GM12891 (cell line): ENCODE data around the gene ABCB8.

Experiments used
- DNase-seq: peaks from one replicate; pipeline ENCODE4 v3.0.0; 2011; ENCODE audit warnings: low spot score; ENCODE audit not compliant: insufficient read length
- FAIRE-seq: peaks from 2 replicates; lab custom pipeline; 2011; peaks lifted over from hg19 to GRCh38; lab: Jason Lieb, UNC
- PAX5 ChIP-seq: IDR thresholded peaks from 2 replicates; pipeline ENCODE4 v1.6.1; 2011; ENCODE audit warnings: low read length, moderate library complexity, mild to moderate bottlenecking; ENCODE audit not compliant: insufficient read depth, severe bottlenecking
- POLR2A ChIP-seq: IDR thresholded peaks from 2 replicates; pipeline ENCODE4 v1.6.1; 2011; ENCODE audit warnings: low read depth, low read length, control low read depth
- POLR2AphosphoS5 ChIP-seq: IDR thresholded peaks from 2 replicates; pipeline ENCODE4 v1.6.1; 2011; ENCODE audit warnings: low read depth, low read length, control low read depth
- POU2F2 ChIP-seq: IDR thresholded peaks from 2 replicates; pipeline ENCODE4 v1.6.1; 2011; ENCODE audit warnings: low read depth, mild to moderate bottlenecking, control low read depth, low read length, moderate library complexity
- SPI1 ChIP-seq: IDR thresholded peaks from 2 replicates; pipeline ENCODE4 v1.6.1; 2011; ENCODE audit warnings: low read depth, low read length, control low read depth
- TAF1 ChIP-seq: IDR thresholded peaks from 2 replicates; pipeline ENCODE4 v1.6.1; 2011; ENCODE audit warnings: low read depth, low read length, control low read depth

The ABCB8 gene

DNA sequence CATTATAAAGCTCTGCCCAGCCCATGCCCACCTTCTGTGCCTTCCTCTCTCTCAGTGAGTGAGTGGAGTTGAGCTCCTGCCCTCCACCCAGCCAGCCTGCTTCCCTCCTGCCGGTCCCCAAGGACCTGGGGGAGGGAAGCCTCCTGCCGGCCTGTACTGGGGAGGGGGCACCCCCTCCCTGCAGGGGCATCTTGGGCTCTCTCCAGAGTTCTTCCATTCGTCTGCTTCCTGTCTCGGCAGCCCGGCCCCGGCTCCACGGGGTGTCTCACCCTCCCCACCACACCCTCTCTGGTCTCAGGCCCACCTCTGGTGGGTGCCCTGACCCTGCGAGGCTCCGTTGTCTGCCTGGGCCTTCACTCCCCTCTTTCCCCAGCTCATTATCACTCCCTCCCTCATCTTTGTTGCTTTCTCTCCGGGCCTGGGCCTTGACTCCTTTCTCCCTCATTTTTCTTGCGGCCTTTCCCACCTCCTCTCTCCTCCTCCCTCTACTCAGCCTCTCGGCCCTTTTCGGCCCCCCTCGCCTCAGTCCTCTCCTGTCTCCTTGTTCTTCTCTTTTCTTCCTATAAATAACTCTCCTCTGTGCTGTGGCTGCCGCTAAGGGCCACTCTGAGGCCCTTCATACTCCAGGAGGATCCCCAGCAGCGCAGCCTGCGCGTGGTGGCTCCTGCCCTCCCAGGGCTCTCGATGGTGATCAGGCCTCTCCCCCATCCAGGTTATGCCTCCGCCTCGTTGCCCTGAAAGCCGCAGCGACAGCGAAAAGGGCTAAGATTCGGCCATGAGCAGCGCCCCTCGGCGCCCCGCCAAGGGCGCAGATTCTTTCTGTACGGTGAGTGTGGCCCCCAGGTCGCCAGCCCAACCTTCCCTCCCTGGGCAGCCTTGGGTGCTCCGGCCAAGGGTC lies 33.2 kb downstream of the ABCB8 start:
- FAIRE-seq, result no peak
- no peak for DNase-seq
- TF ChIP-seq POLR2AphosphoS5, result no peak

DNA sequence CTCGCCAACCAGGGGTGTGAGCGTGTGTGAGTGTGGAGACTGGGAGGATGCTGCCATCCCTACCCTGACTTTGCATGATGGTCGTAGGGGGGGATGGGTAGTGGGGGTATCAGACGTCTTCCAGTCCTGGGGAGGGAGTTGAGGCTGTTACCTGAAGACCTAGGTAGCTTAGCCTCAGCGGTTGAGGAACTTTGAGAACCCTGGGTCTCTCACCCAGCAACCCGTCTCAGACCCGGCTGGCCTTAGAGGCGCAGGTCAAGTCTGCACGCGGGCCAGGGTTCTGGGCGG lies 33.8 kb downstream of the ABCB8 start:
- TF ChIP-seq TAF1 (no peak), SPI1 (no peak), POLR2A (no peak), PAX5 (no peak), POLR2AphosphoS5 (no peak), POU2F2 (no peak)
- no peak for FAIRE-seq
- DNase-seq, result no peak

DNA sequence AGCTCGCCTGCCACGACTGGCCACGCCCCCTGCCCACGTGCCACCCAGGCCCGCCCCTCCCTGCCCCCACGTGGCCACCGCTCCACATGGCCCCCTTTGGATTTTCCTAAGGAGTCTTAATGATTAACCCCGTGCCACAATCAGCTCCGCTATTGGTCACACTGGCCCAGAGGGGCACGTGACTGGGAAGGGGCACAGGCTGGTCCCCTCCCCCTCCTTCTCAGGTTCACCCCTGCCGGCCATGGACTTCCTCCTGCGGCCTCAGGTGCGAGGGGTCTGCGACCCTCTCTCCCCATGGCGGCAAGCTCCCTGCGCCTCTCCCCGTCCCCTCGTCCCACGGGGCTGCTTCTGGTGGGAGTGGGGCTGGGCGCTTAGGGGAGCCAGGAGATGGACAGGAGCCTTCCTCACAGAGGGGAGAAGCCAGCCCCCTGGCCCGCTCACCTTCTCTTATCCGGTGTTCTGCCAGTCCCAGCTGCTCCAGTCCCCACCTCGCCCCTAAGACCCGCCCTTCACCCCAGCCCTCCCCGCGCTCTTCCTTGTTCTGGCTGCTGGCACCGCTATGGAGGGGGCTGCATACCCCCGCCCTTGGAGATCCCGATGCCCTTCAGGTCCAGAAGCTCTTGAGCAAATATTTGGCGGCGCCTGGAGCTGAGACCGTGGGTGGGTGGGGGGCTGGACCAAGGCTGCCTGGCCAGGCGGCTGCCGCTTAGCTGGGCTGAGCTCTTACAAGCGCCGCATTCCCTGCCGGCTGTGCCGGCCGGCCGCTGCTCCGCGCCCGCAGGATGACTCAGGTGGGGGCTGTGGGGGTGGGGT lies 34.4 kb downstream of the ABCB8 start:
- FAIRE-seq, result no peak
- TF ChIP-seq POU2F2 (no peak), TAF1 (no peak), PAX5 (no peak), SPI1 (no peak), POLR2AphosphoS5 (no peak), POLR2A (no peak)
- DNase-seq, result no peak

DNA sequence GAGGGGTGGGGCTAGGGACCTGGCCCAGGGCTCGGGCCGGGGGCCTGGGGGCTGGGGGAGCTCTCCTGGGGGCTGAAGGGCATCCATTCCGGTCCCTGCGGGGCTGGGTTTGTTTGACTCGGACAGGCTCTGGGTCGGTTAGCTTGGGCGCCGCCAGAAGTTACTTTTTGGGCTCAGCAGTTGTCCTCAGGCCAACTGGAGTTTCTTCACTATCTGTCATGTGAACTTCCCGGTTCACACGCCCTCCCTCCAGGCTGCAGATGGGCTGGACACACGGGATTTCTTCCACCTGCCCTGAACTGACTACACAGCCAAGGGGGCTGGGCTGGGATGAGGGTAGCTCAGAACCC lies 34.9 kb downstream of the ABCB8 start:
- no peak for DNase-seq
- TF ChIP-seq PAX5 (no peak), POLR2A (no peak), SPI1 (no peak), TAF1 (no peak), POLR2AphosphoS5 (no peak), POU2F2 (no peak)
- no peak for FAIRE-seq

DNA sequence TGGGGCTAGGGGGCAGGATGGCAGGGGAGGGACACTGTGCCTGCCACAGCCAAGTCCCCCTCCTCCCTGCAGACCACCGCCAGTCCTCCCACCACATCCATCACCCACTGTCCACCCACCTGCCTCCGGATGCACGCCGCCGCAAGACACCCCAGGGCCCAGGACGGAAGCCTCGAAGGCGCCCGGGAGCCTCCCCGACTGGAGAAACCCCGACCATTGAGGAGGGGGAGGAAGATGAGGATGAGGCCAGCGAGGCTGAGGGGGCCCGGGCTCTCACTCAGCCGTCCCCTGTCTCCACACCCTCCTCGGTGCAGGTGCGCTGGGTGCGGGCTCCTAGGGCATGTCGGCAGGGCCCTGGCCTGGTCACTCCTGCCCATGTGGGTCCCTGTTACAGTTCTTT lies 36.2 kb downstream of the ABCB8 start:
- DNase-seq, result no peak
- FAIRE-seq, result no peak
- TF ChIP-seq POLR2A (no peak), POLR2AphosphoS5 (no peak), POU2F2 (no peak), SPI1 (no peak), PAX5 (no peak), TAF1 (no peak)

DNA sequence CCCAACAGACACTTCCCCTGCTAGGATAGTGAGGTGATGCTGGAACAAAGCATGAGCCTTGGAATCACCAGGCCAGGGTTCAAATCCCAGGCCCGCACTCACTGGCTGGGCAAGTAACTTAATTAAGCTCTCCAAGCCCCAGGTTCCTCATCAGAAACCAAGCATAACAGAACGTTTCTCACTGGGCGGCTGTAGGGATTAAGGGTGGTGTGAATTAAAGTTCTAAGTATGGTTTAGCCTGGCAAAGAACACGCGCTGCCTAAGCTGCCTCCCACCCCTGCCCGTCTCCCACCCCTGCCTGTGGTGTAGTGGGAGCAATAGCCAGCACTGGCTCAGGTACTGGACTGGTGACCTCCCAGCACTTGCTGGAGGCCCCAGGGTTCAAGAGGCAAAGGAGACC lies 36.7 kb downstream of the ABCB8 start:
- DNase-seq (no peak), FAIRE-seq (no peak)

DNA sequence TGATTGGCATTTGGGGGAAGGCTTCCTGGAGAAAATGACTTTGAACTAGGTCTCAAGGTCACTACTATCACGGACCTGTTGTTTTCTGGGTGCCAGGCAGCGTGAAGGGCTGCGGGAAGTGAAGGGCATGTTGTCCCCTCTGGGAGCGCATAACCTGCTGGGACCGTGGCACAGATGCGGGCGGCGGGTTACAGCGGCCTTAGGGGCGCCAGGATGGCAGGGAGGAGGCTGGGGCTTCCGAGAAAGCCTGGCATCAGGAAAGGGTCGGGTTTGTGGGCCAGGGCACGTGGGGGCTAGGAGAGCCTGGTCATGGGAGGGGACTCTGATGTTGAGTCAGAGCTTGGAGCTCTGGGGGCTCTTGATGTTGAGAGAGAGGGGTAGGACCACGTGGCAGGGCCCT lies 37.3 kb downstream of the ABCB8 start:
- DNase-seq, result no peak
- FAIRE-seq, result no peak
- TF ChIP-seq POLR2A (no peak), POU2F2 (no peak), TAF1 (no peak), PAX5 (no peak), POLR2AphosphoS5 (no peak), SPI1 (no peak)

More for the DNA sequence above, 36.7 kb downstream of the ABCB8 start:
- TF ChIP-seq SPI1 (no peak), POLR2A (no peak), PAX5 (no peak), POLR2AphosphoS5 (no peak), TAF1 (no peak), POU2F2 (no peak)

DNA sequence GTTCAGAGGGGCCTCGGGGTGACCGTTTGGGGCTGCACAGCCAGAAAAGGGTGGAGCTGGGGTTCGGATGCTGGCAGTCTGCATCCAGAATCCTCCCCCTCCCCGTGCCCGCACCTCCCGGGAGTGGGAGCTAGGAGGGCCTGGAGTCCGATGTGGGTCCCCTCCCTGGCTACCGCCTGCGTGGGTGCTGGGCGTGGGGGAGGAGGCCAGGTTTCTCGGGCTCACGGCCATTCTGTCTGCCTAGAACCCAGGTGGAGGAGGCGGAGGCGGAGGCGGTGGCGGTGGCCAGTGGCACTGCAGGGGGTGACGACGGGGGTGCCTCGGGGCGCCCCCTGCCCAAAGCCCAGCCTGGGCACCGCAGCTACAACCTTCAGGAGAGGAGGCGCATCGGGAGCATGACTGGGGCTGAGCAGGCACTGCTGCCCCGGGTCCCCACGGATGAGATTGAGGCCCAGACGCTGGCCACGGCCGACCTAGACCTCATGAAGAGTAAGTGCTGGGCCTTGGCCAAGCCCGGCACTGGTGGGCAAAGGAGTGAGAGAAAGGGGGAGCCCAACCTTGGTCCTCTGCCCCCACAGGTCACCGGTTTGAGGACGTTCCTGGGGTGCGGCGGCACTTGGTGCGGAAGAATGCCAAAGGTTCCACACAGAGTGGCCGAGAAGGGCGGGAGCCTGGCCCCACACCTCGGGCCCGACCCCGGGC lies 38.2 kb downstream of the ABCB8 start:
- DNase-seq (no peak), FAIRE-seq (no peak)
- TF ChIP-seq TAF1 (no peak), POLR2AphosphoS5 (no peak), PAX5 (no peak), POLR2A (no peak), SPI1 (no peak), POU2F2 (no peak)

DNA sequence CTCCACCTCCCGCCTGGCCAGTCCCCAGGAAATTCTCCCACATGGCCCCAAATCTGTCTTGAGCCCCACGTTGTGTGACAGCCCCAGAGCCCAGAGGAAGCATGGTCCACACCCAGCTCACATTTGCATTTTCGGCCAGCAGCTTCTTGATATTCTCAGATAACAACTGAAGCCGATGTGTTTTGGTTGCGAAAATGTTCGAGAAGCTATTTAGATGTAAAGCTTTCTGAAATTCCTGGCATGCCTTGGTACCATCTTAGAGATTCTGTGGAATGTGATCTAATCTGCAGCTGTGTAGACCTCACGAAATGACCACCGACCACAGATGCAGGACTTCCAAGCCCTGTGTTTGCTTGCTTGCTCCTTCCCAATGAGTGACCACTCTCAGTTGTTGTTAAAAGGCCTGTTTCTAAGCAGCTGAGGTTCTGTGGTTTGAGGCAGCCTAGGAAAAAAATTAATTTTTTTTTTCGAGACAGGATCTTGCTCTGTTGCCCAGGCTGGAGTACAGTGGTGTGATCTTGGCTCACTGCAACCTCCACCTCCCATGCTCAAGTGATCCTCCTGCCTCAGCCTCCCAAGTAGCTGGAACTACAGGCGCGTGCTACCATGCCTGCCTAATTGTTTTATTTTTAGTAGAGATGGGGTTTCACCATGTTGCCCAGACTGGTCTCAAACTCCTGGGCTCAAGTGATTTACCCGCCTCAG lies 40.0 kb downstream of the ABCB8 start:
- DNase-seq, result no peak
- FAIRE-seq, result no peak

More for the DNA sequence above, 40.0 kb downstream of the ABCB8 start:
- TF ChIP-seq SPI1 (no peak), POLR2A (no peak), PAX5 (no peak)
